ENCODE data around the gene ZNF816. TPM values are rescaled to one million over a fixed set of nuclear protein-coding genes. Genes with fewer than 3 reads are reported as not detected.

ZNF816 gene
- total RNA-seq = 23.8 and 25.3 TPM in 2 replicates
- long read RNA-seq, transcript ZNF816-207 (4 exons, 553 nt) = minor isoform, 26 of 94 reads
- long read RNA-seq, transcript ZNF816-205 (4 exons, 491 nt) = minor isoform, 7 of 94 reads
- long read RNA-seq, transcript ZNF816-206 (4 exons, 2,504 nt) = major isoform, 37 of 94 reads
- long read RNA-seq, transcript ZNF816-203 (5 exons, 2,697 nt) = minor isoform, 5 of 94 reads
- long read RNA-seq, partial matches to known transcripts = 2 of 94 reads
- long read RNA-seq, other reads (novel, unspliced or antisense) = 16 of 94 reads

GRCh38 chr19:52962394-52963246 is at the start of gene ZNF816:
Gene ZNF816 (minus strand): TSS chr19:52962881. CDS start chr19:52956089, 6,792 bp downstream.
- peak; percentile 98 for DNase-seq (ENCODE audit: low spot score, unreplicated experiment)
- Mint-ChIP-seq H3K9me3 (ENCODE audit: low read depth) (peaks cover 21% of the 10 kb centered on the region), H3K4me3 (ENCODE audit: low read depth) (peak within 1 kb of the TSS; percentile 95), H3K36me3 (ENCODE audit: insufficient read depth) (peaks cover 45% of the 10 kb centered on the region), H3K27ac (peak within 1 kb of the TSS; percentile 98), H3K4me1 (ENCODE audit: low read depth) (peaks cover 20% of the 10 kb centered on the region), H3K27me3 (no peaks in the 10 kb centered on the region)
- no peak for TF ChIP-seq CTCF (IDR thresholded peaks at IDR 0.05; ENCODE audit: unreplicated experiment)

GRCh38 chr19:53012006-53012405 is 49.3 kb upstream of the ZNF816 start:
- no peaks in the 10 kb centered on the region for H3K9me3 Mint-ChIP-seq (ENCODE audit: low read depth)
- peaks cover 1% of the 10 kb centered on the region for H3K4me1 Mint-ChIP-seq (ENCODE audit: low read depth)
- no peak for TF ChIP-seq CTCF (IDR thresholded peaks at IDR 0.05; ENCODE audit: unreplicated experiment)
- H3K27ac Mint-ChIP-seq = no peak overlapping the region
- no peaks in the 10 kb centered on the region for H3K27me3 Mint-ChIP-seq
- no peaks in the 10 kb centered on the region for H3K36me3 Mint-ChIP-seq (ENCODE audit: insufficient read depth)
- no peak for DNase-seq (ENCODE audit: low spot score, unreplicated experiment)
- H3K4me3 Mint-ChIP-seq (ENCODE audit: low read depth) = no peak overlapping the region

GRCh38 chr19:53010494-53010893 is 47.8 kb upstream of the ZNF816 start:
- no peaks in the 10 kb centered on the region for H3K27me3 Mint-ChIP-seq
- H3K4me1 Mint-ChIP-seq (ENCODE audit: low read depth) = no peaks in the 10 kb centered on the region
- no peak for DNase-seq (ENCODE audit: low spot score, unreplicated experiment)
- H3K27ac Mint-ChIP-seq = no peak overlapping the region
- H3K4me3 Mint-ChIP-seq (ENCODE audit: low read depth) = no peak overlapping the region
- H3K9me3 Mint-ChIP-seq (ENCODE audit: low read depth) = no peaks in the 10 kb centered on the region
- TF ChIP-seq CTCF (IDR thresholded peaks at IDR 0.05; ENCODE audit: unreplicated experiment) = peak; percentile 15
- H3K36me3 Mint-ChIP-seq (ENCODE audit: insufficient read depth) = no peaks in the 10 kb centered on the region

GRCh38 chr19:53008061-53008778 is 45.5 kb upstream of the ZNF816 start:
- no peak for DNase-seq (ENCODE audit: low spot score, unreplicated experiment)
- no peak for TF ChIP-seq CTCF (IDR thresholded peaks at IDR 0.05; ENCODE audit: unreplicated experiment)
- Mint-ChIP-seq H3K27me3 (no peaks in the 10 kb centered on the region), H3K27ac (peak overlapping the region; percentile 28), H3K4me3 (ENCODE audit: low read depth) (no peak overlapping the region), H3K36me3 (ENCODE audit: insufficient read depth) (no peaks in the 10 kb centered on the region), H3K9me3 (ENCODE audit: low read depth) (no peaks in the 10 kb centered on the region), H3K4me1 (ENCODE audit: low read depth) (no peaks in the 10 kb centered on the region)

- no peak for TF ChIP-seq CTCF (IDR thresholded peaks at IDR 0.05; ENCODE audit: unreplicated experiment)
- H3K9me3 Mint-ChIP-seq (ENCODE audit: low read depth) = no peaks in the 10 kb centered on the region
- no peak overlapping the region for H3K27ac Mint-ChIP-seq
- no peaks in the 10 kb centered on the region for H3K36me3 Mint-ChIP-seq (ENCODE audit: insufficient read depth)
- no peak for DNase-seq (ENCODE audit: low spot score, unreplicated experiment)
- no peaks in the 10 kb centered on the region for H3K27me3 Mint-ChIP-seq
- no peaks in the 10 kb centered on the region for H3K4me1 Mint-ChIP-seq (ENCODE audit: low read depth)
- H3K4me3 Mint-ChIP-seq (ENCODE audit: low read depth) = no peak overlapping the region
These were observed 44.9 kb upstream of the ZNF816 start for GRCh38 chr19:53007606-53008005.
